Suprapubic skin (tissue), 4 donors: ENCODE data around the gene TPD52L1.

Source experiments
- CTCF ChIP-seq, 2 donors: fragments of 200-600 bp in 1 of 2; fragments of 450-650 bp in 1 of 2; sonication (generic) in 1 of 2; IDR thresholded peaks; one replicate each; pipeline ENCODE4 v1.5.1; 2016 to 2019; ENCODE audit warnings: antibody characterized with exemption in 2 of 2, mild to moderate bottlenecking in 1 of 2, moderate library complexity in 1 of 2
- POLR2A ChIP-seq, 2 donors: fragments of 450-650 bp; IDR thresholded peaks; one replicate each; pipeline ENCODE4 v1.6.1; 2017; ENCODE audit warnings: antibody characterized with exemption in 2 of 2, mild to moderate bottlenecking in 2 of 2, moderate library complexity in 2 of 2
- POLR2AphosphoS5 ChIP-seq, 3 donors: sonication (generic); formaldehyde crosslinking; IDR thresholded peaks; one replicate each; pipeline ENCODE4 v1.6.1; 2017; ENCODE audit warnings: antibody characterized with exemption in 3 of 3

- TF ChIP-seq CTCF (IDR thresholded peaks at IDR 0.05): no peak
- TF ChIP-seq POLR2A (IDR thresholded peaks at IDR 0.05): no peak
- no peak for TF ChIP-seq POLR2AphosphoS5 (IDR thresholded peaks at IDR 0.05)
Measured at GRCh38 chr6:125104425-125104824, 49.1 kb upstream of the TPD52L1 start.
